Keratinocyte (primary cell): ENCODE data around the gene RPL28. TPM values are rescaled to one million over a fixed set of nuclear protein-coding genes. Genes with fewer than 3 reads are reported as not detected.
A peak's percentile ranks its signal among the peaks of the same experiment; 100 is the strongest.

Experiments
- DNase-seq: peaks from one replicate; pipeline ENCODE4 v3.0.0-alpha.2; 2011; ENCODE audit warnings: low read depth, missing footprints, low spot score
- FAIRE-seq: peaks from 2 replicates; lab custom pipeline; 2011; peaks lifted over from hg19 to GRCh38; lab: Jason Lieb, UNC
- H2AFZ ChIP-seq: 2 replicates; pipeline ENCODE4 v1.6.0; 2012; ENCODE audit warnings: low read length, control low read depth, inconsistent platforms; ENCODE audit not compliant: control insufficient read depth
- H3K27ac ChIP-seq: 2 replicates; pipeline ENCODE4 v1.5.1; 2011; ENCODE audit warnings: low read length; ENCODE audit not compliant: control insufficient read depth, insufficient read depth
- H3K27me3 ChIP-seq: 3 replicates; pipeline ENCODE4 v1.6.0; 2011; ENCODE audit warnings: low read length; ENCODE audit not compliant: control insufficient read depth, insufficient read depth; ENCODE audit errors: extremely low read depth
- H3K36me3 ChIP-seq, 2 experiments: 2 replicates in 1 of 2; 3 replicates in 1 of 2; pipeline ENCODE4 v1.5.1; 2011; ENCODE audit warnings: low read length in 2 of 2, mild to moderate bottlenecking in 1 of 2; ENCODE audit not compliant: control insufficient read depth in 2 of 2, insufficient read depth in 2 of 2; ENCODE audit errors: extremely low read depth in 1 of 2
- H3K4me1 ChIP-seq: 3 replicates; pipeline ENCODE4 v1.5.1; 2011; ENCODE audit warnings: low read length; ENCODE audit not compliant: control insufficient read depth, insufficient read depth; ENCODE audit errors: extremely low read depth
- H3K4me2 ChIP-seq: 3 replicates; pipeline ENCODE4 v1.6.0; 2011; ENCODE audit warnings: low read depth, low read length; ENCODE audit not compliant: control insufficient read depth, insufficient read depth; ENCODE audit errors: extremely low read depth
- H3K4me3 ChIP-seq, 3 experiments: fragments of 200-600 bp in 1 of 3; sonication (generic) in 1 of 3; 2 replicates in 2 of 3; 3 replicates in 1 of 3; pipeline ENCODE4 v1.5.1; 2011 to 2016; ENCODE audit warnings: low read length in 3 of 3, mild to moderate bottlenecking in 3 of 3, control low read depth in 2 of 3, inconsistent platforms in 1 of 3, low read depth in 1 of 3, mixed read lengths in 1 of 3, mixed run types in 1 of 3, moderate library complexity in 1 of 3; ENCODE audit not compliant: control insufficient read depth in 2 of 3, insufficient read depth in 2 of 3; ENCODE audit errors: extremely low read depth in 1 of 3
- H3K79me2 ChIP-seq: 2 replicates; pipeline ENCODE4 v1.6.0; 2012; ENCODE audit warnings: low read length; ENCODE audit not compliant: control insufficient read depth, insufficient read depth
- H3K9ac ChIP-seq: 3 replicates; pipeline ENCODE4 v1.6.0; 2011; ENCODE audit warnings: low read length; ENCODE audit not compliant: control insufficient read depth, insufficient read depth; ENCODE audit errors: extremely low read depth
- H3K9me1 ChIP-seq: 3 replicates; pipeline ENCODE4 v1.6.0; 2011; ENCODE audit warnings: low read length; ENCODE audit not compliant: control insufficient read depth, insufficient read depth; ENCODE audit errors: extremely low read depth
- H3K9me3 ChIP-seq: 2 replicates; pipeline ENCODE4 v1.5.1; 2012; ENCODE audit warnings: low read depth, low read length; ENCODE audit not compliant: control insufficient read depth
- H4K20me1 ChIP-seq: 3 replicates; pipeline ENCODE4 v1.6.0; 2011; ENCODE audit warnings: low read length; ENCODE audit not compliant: control insufficient read depth, insufficient read depth; ENCODE audit errors: extremely low read depth
- EZH2 ChIP-seq: IDR thresholded peaks from one replicate; pipeline ENCODE4 v1.6.1; 2012; ENCODE audit warnings: inconsistent platforms, mild to moderate bottlenecking, low read length, moderate library complexity
- dilution Hi-C: fragments of 300-500 bp; cut with MboI; formaldehyde crosslinking; loops from one replicate; pipeline ENCODE4 v1.7.0; 2020; ENCODE audit warnings: low sequenced_read_pairs; ENCODE audit not compliant: extremely low pct_ligation_motif_present
- polyA plus RNA-seq, 5 experiments: library from polyadenylated mRNA; depleted of rRNA in 3 of 5; stranded (reverse) in 3 of 5; stranded (forward) in 1 of 5; unstranded in 1 of 5; fragments of >200 nt; gene quantifications; 1 replicate in 1 of 5; 2 replicates in 3 of 5; 3 replicates in 1 of 5; pipeline versions ENCODE4 v1.2.1 to v1.2.3, GENCODE V29; 2011 to 2012; ENCODE audit warnings: missing spikeins in 2 of 5, low read depth in 1 of 5, low replicate concordance in 1 of 5
- TF ChIP-seq, protein P1 (sequence below), 3 experiments: IDR thresholded peaks in 1 of 3; conservative IDR thresholded peaks in 1 of 3; optimal IDR thresholded peaks in 1 of 3; 2 replicates in 2 of 3; 3 replicates in 1 of 3; pipeline versions ENCODE3 to v1.5.1; 2011; ENCODE audit warnings: low read length in 3 of 3, mild to moderate bottlenecking in 3 of 3, moderate library complexity in 2 of 3, control low read depth in 1 of 3, inconsistent platforms in 1 of 3; ENCODE audit not compliant: insufficient read depth in 2 of 3; ENCODE audit errors: extremely low read depth in 1 of 3

RPL28 gene
- polyA plus RNA-seq, 1 donor (not counting 4 experiments of a cell fraction or from before 2014, with no cell fraction given) = 282 TPM

DNA sequence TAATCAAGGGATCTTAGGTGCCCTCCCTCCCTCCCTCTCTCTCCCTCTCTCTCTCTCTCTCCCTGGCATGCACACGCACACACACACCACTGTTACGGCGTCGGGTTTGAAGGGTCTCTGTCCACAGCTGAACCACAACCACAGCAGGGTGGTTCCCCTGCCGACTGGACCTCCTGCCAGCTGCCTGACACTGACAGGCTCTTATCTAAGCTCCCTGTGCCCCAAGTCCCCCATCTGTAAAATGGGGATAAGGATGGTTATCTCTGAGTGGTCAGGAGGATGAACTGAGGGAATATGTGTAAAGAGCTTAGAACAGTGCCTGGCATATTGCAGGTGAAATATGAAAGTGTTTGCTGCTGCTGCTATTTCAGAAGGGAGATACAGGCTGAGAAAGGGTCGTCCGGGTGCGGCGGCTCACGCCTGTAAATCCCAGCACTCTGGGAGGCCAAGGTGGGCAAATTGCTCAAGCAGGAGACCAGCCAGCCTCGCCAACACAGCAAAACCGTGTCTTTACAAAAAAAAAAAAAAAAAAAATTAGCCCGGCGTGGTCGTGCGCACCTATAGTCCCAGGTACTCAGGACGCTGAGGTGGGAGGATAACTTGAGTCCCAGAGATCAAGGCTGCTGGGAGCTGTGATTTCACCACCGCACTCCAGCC, 58.2 kb downstream of the RPL28 start:
- no peak overlapping the region for H3K4me3 ChIP-seq
- TF ChIP-seq EZH2 = peak; percentile 65
- TF ChIP-seq, protein P1, sequence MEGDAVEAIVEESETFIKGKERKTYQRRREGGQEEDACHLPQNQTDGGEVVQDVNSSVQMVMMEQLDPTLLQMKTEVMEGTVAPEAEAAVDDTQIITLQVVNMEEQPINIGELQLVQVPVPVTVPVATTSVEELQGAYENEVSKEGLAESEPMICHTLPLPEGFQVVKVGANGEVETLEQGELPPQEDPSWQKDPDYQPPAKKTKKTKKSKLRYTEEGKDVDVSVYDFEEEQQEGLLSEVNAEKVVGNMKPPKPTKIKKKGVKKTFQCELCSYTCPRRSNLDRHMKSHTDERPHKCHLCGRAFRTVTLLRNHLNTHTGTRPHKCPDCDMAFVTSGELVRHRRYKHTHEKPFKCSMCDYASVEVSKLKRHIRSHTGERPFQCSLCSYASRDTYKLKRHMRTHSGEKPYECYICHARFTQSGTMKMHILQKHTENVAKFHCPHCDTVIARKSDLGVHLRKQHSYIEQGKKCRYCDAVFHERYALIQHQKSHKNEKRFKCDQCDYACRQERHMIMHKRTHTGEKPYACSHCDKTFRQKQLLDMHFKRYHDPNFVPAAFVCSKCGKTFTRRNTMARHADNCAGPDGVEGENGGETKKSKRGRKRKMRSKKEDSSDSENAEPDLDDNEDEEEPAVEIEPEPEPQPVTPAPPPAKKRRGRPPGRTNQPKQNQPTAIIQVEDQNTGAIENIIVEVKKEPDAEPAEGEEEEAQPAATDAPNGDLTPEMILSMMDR (optimal IDR thresholded peaks at IDR 0.05 in 1 of 3, IDR thresholded peaks at IDR 0.05 in 1 of 3, conservative IDR thresholded peaks at IDR 0.05 in 1 of 3; ENCODE audit: extremely low read depth in 1 of 3, insufficient read depth in 2 of 3, low read length in 3 of 3) = no peak
- dilution Hi-C loops = no loop called here
- no peak overlapping the region for H3K9ac ChIP-seq
- no peak overlapping the region for H3K27ac ChIP-seq
- H3K36me3 ChIP-seq = no peaks in the 10 kb centered on the region
- H3K9me1 ChIP-seq = no peaks in the 10 kb centered on the region
- no peaks in the 10 kb centered on the region for H3K79me2 ChIP-seq
- no peak for FAIRE-seq
- no peak overlapping the region for H2AFZ ChIP-seq
- H3K9me3 ChIP-seq = no peaks in the 10 kb centered on the region
- no peak for DNase-seq
- no peak overlapping the region for H3K4me2 ChIP-seq
- peaks cover 28% of the 10 kb centered on the region for H3K4me1 ChIP-seq
- peaks cover 5% of the 10 kb centered on the region for H4K20me1 ChIP-seq
- H3K27me3 ChIP-seq = peaks cover 54% of the 10 kb centered on the region

DNA sequence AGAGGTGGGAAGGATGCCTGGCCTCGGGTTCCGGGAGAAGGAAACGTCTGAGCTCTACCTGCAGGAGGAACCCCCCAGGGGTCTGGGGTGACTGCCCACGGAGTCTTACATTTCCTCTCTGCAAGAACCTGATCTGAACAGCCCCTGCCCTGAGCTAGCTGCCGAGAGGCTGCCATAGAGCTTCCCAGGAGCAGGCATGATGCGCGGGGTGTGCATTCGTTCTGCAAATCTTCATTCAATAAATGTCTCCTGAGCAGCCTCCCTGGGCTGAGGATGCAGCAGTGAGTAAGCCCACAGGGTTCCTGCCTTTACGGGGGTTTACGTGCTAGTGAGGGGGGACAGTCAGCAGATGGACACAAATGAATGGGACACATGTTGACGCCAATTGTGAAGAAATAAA, 58.9 kb downstream of the RPL28 start:
- Histone ChIP-seq H2AFZ (no peak overlapping the region), H3K27ac (no peak overlapping the region), H3K9ac (no peak overlapping the region), H3K79me2 (no peaks in the 10 kb centered on the region), H4K20me1 (peaks cover 5% of the 10 kb centered on the region), H3K9me3 (no peaks in the 10 kb centered on the region), H3K4me3 (no peak overlapping the region), H3K9me1 (no peaks in the 10 kb centered on the region), H3K27me3 (peaks cover 54% of the 10 kb centered on the region), H3K4me1 (peaks cover 28% of the 10 kb centered on the region), H3K36me3 (no peaks in the 10 kb centered on the region), H3K4me2 (no peak overlapping the region)
- no peak for TF ChIP-seq EZH2
- TF ChIP-seq, protein P1 (optimal IDR thresholded peaks at IDR 0.05 in 1 of 3, IDR thresholded peaks at IDR 0.05 in 1 of 3, conservative IDR thresholded peaks at IDR 0.05 in 1 of 3; ENCODE audit: extremely low read depth in 1 of 3, insufficient read depth in 2 of 3, low read length in 3 of 3) = no peak
- dilution Hi-C loops = no loop called here
- DNase-seq (no peak), FAIRE-seq (no peak)
